Prostate gland (tissue), 2 donors: ENCODE results near the gene ACTG1.

ENCODE experiments used
- CTCF ChIP-seq, 4 experiments: fragments of 200-600 bp in 2 of 4; fragments of 450-650 bp in 2 of 4; sonication (generic) in 2 of 4; IDR thresholded peaks; 1 replicate in 3 of 4; 2 replicates in 1 of 4; pipeline ENCODE4 v1.5.1; 2016 to 2019; ENCODE audit warnings: antibody characterized with exemption in 4 of 4, mild to moderate bottlenecking in 2 of 4, moderate library complexity in 2 of 4
- POLR2A ChIP-seq: fragments of 450-650 bp; IDR thresholded peaks from one replicate; pipeline ENCODE4 v1.6.1; 2016; ENCODE audit warnings: antibody characterized with exemption, mild to moderate bottlenecking
- POLR2AphosphoS5 ChIP-seq: sonication (generic); formaldehyde crosslinking; IDR thresholded peaks from one replicate; pipeline ENCODE4 v1.6.1; 2017; ENCODE audit warnings: antibody characterized with exemption

GRCh38 chr17:81534157-81535006 lies 21.8 kb upstream of the ACTG1 start:
- TF ChIP-seq CTCF (IDR thresholded peaks at IDR 0.05) (no peak), POLR2AphosphoS5 (no peak), POLR2A (no peak)
